Activated gamma-delta T cell (primary cell): ENCODE measurements around the gene SDK2.

Source experiments
- DNase-seq: peaks from one replicate; lab custom pipeline; 2025; lab: John Stamatoyannopoulos, UW

The SDK2 gene

GRCh38 chr17:73553311-73553710, 90.9 kb downstream of the SDK2 start:
- DNase-seq, result no peak

- no peak for DNase-seq
Observed at GRCh38 chr17:73552300-73553048, 91.8 kb downstream of the SDK2 start.

- DNase-seq, result no peak
Observed at GRCh38 chr17:73551759-73552158, 92.5 kb downstream of the SDK2 start.

DNA sequence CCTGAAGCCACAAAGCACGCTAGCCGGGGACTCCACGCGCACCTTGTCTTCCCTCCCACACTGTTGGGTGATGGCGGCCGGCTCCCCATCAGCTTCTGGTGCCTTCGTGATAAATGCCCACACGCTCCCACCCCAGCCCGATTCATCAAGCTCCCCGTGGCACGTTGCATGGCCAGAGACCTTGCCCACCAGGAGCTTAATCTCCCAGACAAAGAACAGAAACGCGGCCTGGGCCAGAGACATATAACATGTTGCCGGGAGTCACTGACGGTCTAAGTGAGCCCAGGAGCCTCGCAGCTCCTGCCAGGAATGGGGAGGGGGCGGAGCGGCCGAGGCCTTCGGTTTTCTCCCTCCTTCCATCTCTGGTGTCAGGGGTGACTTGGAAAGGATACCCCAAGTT, 93.1 kb downstream of the SDK2 start:
- DNase-seq, result no peak

DNA sequence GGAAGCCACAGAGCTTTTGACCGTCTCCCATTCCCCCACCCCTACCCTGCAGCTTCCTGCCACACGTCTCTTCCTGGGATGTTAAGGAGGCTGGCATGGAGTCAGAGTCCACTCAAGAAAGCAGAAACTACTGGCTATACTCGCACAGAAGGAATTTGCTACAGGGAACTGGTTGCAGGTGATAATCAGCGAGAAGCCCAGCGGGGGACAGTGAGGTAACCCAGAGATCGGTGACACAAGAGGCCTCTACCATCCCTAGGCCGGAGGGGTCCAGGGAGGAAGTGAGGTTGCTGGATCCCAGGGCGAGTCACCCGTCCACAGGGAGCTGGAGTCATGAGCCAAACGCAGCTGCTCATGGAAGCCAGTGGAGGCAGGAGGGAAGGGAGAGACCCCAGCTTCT, 93.7 kb downstream of the SDK2 start:
- DNase-seq, result no peak

DNA sequence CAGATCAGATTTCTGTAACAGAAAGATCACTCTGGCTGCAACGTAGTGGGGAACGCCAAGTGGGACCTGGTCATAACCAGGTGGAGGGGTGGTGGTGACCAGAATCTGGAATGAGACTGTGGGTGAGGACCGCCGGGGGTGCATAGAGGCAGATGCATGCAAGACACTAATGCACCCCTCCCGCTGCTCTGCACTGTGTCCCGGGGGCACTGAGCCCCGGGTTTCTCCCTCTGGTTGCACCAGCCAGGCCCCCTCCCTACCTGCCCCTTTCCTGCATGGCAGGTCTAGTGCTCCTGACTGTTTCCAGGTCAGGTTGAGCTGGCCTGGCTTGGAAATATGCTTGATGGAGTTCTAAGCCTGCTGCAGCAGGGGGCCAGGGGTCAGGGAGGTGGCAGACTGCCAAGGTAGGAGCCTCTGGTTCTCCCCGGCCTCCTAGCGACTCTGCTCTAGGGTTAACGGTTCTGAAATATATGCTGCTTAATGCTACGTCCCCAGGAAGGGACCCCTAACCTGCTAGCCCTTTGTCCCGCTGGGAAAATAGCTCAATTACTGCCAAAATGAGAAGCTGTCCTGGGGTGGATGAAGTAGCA, 94.3 kb downstream of the SDK2 start:
- DNase-seq, result no peak

DNA sequence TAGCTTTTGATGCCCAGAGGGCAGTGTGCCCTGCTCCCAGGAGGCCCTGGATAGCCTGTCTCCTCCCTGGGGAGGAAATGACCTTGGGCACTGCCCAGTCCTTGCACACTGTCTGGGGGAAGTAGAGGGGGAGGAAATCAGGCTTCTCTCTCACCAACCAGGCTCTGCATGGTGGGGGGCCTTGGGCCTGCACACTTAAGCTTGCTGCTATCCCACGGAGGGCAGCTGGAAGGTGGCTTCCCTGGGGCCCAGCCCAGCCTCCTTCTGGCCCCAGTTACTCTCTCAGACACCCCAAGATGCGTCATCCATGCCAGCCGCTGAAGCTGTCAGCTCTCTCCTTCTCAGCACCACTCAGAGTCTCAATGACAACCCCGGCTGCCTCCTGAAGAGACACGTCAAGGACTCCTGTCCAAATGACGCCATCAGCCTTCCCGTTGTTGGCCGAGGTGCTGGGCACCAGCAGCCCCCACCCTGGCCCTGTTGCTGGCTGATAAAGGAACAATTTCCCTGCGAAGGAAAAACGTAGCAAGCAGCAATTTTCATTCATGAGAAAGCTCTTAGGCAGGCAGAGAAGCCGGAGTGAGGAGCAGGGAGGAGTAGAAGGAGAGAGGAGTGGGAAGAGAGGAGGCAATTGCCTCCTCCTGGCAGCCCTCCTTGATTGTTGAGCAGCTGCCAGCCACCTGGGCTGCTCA, 95.5 kb downstream of the SDK2 start:
- DNase-seq, result no peak

DNA sequence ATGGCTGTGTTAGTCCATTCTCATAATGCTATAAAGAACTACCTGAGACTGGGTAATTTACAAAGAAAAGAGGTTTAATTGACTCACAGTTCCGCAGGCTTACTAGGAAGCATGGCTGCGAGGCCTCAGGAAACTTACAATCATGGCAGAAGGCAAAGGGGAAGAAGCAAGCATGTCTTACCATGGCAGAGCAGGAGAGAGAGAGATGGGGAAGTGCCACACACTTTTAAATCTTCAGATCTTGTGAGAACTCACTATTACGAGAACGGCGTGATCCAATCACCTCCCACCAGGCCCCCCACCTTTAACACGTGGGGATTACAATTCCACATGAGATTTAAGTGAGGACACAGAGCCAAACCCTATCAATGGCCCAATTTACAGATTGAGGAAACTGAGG, 96.5 kb downstream of the SDK2 start:
- no peak for DNase-seq

DNA sequence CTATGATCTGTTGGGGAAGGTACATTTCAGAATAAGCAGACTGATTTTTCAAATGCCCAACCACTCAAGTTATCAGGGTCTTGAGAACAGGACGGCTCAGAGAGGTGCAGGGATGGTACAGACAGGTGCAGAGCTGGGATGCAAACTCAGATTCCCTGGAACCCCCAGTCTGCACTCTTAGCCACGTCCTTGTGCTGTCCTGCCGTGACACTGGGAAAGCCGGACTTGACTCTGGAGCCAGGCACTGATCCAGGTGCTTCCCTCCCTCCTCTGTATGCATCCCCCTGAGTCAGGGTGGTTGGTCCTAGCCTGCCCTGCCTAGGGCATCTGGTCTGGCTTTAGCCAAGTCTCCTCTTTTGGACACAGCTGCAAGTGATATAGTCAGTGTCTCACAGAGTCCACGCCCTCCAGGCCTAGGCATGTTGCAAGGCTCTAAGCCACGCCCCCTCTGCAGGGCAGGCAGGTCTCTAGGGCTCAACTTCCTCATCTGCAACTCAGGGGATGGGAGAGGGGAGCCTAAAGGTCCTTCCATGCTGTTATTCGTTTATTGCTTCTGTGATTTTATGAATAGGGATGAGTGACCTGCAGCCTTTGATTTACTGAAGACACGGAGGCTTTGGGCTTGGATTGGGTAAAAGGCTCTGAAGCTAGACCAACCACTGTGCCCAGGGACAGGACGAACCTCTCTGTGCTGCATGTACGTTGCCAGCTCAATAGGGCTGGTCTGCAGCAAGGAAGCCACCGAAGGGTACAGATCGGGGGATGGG, 97.3 kb downstream of the SDK2 start:
- DNase-seq, result no peak

GRCh38 chr17:73546114-73546513, 98.1 kb downstream of the SDK2 start:
- DNase-seq, result no peak

- no peak for DNase-seq
Observed at GRCh38 chr17:73545109-73546032, 98.9 kb downstream of the SDK2 start.

DNA sequence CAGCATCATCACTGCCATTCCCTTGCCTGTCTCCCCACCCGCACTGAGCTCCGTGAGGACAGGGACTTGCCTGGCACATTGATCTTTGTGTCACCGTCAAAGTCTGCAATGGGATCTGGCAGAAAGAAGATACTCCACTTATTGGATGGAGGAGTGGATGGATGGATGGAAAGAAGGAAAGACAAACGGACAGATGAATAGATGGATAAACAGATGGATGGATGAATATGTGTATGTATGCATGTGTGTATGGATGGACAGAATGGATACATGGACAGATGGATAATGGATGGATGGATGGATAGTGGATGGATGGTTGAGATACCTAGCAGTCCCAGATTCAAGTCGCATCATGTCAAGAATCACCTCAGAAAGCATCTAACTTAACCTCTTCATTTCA, 99.9 kb downstream of the SDK2 start:
- no peak for DNase-seq

- no peak for DNase-seq
Observed at GRCh38 chr17:73542323-73542722, 101.9 kb downstream of the SDK2 start.

DNA sequence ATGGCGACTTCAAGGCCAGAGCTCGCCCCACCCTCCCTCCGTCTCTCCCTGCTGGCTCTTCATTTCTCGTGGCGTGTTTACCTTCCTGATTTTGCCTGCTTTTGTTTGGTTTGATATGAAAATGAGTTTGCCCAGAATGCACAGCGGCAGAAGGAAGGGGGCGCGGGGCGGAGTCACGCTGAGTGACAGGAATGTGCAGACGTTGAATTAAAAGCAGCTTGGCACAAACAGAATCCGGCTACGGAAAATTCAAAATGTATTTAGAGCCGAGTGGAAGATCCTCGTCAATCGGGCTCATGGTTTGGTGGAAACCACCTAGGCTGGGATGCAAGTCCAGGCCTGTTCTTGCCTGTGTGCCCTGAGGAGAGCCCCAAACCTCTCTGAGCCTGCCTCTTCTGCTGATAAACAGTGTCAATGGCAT, 102.7 kb downstream of the SDK2 start:
- no peak for DNase-seq

GRCh38 chr17:73541111-73541510, 103.1 kb downstream of the SDK2 start:
- DNase-seq, result no peak

DNA sequence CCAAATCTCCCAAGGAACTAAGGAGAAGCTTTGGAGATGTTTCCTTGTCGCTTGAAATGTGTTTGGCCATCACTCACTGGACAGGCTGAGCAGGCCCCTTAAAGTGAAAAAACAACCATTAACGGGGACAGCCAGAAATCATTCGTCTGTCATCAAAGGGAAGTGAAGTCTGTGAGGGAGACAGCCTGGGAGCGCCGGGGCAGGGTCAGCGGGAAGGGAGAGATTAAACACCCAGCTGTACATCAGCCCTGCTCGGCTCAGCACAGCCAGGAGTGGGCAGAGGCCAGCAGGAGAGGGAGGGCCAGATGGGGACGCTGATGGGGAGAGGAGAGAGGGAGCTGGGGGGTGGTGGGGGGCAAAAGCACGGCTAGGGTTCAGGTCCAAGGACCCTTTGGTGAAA, 105.1 kb downstream of the SDK2 start:
- no peak for DNase-seq

GRCh38 chr17:73538445-73538844, 105.8 kb downstream of the SDK2 start:
- no peak for DNase-seq

GRCh38 chr17:73536700-73537605, 107.3 kb downstream of the SDK2 start:
- no peak for DNase-seq

GRCh38 chr17:73535746-73536145, 108.5 kb downstream of the SDK2 start:
- DNase-seq, result no peak

GRCh38 chr17:73534209-73534909, 109.9 kb downstream of the SDK2 start:
- no peak for DNase-seq
